Endothelial cell of umbilical vein (primary cell): ENCODE measurements around the gene CUEDC1. TPM values are rescaled to one million over a fixed set of nuclear protein-coding genes. Genes with fewer than 3 reads are reported as not detected.

Source experiments
- BruUV-seq: library from RNA; stranded (reverse); fragments of 400-500 nt; replicated peaks from 2 replicates; lab custom pipeline; 2021; lab: Mats Ljungman, UMichigan
- CTCF ChIA-PET: fragments of 300-600, 350-600 bp; sonication (Branson Sonifier 250); formaldehyde crosslinking; loops from one replicate; lab custom pipeline; 2021; ENCODE audit warnings: antibody characterized with exemption, inconsistent platforms; lab: Charles Lee
- POLR2A ChIA-PET: fragments of 300-600, 350-600 bp; sonication (Branson Sonifier 250); formaldehyde crosslinking; loops from one replicate; lab custom pipeline; 2021; ENCODE audit warnings: antibody characterized with exemption, inconsistent platforms; lab: Charles Lee
- DNase-seq: peaks from one replicate; pipeline ENCODE4 v3.0.0-alpha.2; 2011; ENCODE audit warnings: low read depth, low spot score
- FAIRE-seq: peaks from 2 replicates; lab custom pipeline; 2011; peaks lifted over from hg19 to GRCh38; lab: Jason Lieb, UNC
- H2AFZ ChIP-seq: 2 replicates; pipeline ENCODE4 v1.6.0; 2012; ENCODE audit warnings: low read depth, low read length, control low read depth, inconsistent platforms
- H3K27ac ChIP-seq: 2 replicates; pipeline ENCODE4 v1.5.1; 2011; ENCODE audit warnings: low read depth, mild to moderate bottlenecking, control low read depth, low read length, moderate library complexity; ENCODE audit not compliant: insufficient read depth
- H3K27me3 ChIP-seq, 2 experiments: 2 replicates each; pipeline versions ENCODE4 v1.6.0 to v1.6.1; 2011; ENCODE audit warnings: low read length in 2 of 2, mixed read lengths in 1 of 2; ENCODE audit not compliant: control insufficient read depth in 2 of 2, insufficient read depth in 2 of 2
- H3K36me3 ChIP-seq, 2 experiments: 2 replicates in 1 of 2; 3 replicates in 1 of 2; pipeline ENCODE4 v1.5.1; 2011; ENCODE audit warnings: low read length in 2 of 2, mild to moderate bottlenecking in 1 of 2, moderate library complexity in 1 of 2; ENCODE audit not compliant: control insufficient read depth in 2 of 2, insufficient read depth in 2 of 2; ENCODE audit errors: extremely low read depth in 1 of 2
- H3K4me1 ChIP-seq: 3 replicates; pipeline ENCODE4 v1.5.1; 2011; ENCODE audit warnings: mild to moderate bottlenecking, low read length; ENCODE audit not compliant: control insufficient read depth, insufficient read depth; ENCODE audit errors: extremely low read depth
- H3K4me2 ChIP-seq: 2 replicates; pipeline ENCODE4 v1.6.1; 2011; ENCODE audit warnings: low read length, control low read depth, mixed read lengths; ENCODE audit not compliant: insufficient read depth
- H3K4me3 ChIP-seq, 3 experiments: fragments of 200-600 bp in 1 of 3; sonication (generic), shearing (Covaris generic) in 1 of 3; replicated peaks in 1 of 3; 2 replicates each; pipeline ENCODE4 v1.5.1; 2011 to 2016; ENCODE audit warnings: control low read depth in 3 of 3, low read length in 3 of 3, mild to moderate bottlenecking in 2 of 3, inconsistent platforms in 1 of 3, low read depth in 1 of 3, moderate library complexity in 1 of 3; ENCODE audit not compliant: insufficient read depth in 1 of 3
- H3K79me2 ChIP-seq: 2 replicates; pipeline ENCODE4 v1.6.0; 2012; ENCODE audit warnings: low read length, inconsistent platforms; ENCODE audit not compliant: control insufficient read depth, insufficient read depth
- H3K9ac ChIP-seq: replicated peaks from 2 replicates; pipeline ENCODE3; 2011; ENCODE audit warnings: low read length, control low read depth; ENCODE audit not compliant: insufficient read depth; ENCODE audit errors: extremely low read depth
- H3K9me1 ChIP-seq: replicated peaks from 3 replicates; pipeline ENCODE4 v1.6.0; 2011; ENCODE audit warnings: mild to moderate bottlenecking, low read length; ENCODE audit not compliant: control insufficient read depth, insufficient read depth; ENCODE audit errors: extremely low read depth
- H3K9me3 ChIP-seq: replicated peaks from 2 replicates; pipeline ENCODE4 v1.5.1; 2012; ENCODE audit warnings: low read length, inconsistent platforms; ENCODE audit not compliant: control insufficient read depth, insufficient read depth
- H4K20me1 ChIP-seq: replicated peaks from 2 replicates; pipeline ENCODE3; 2011; ENCODE audit warnings: mild to moderate bottlenecking, low read length; ENCODE audit not compliant: control insufficient read depth, insufficient read depth; ENCODE audit errors: extremely low read depth
- EZH2 ChIP-seq: IDR thresholded peaks from 2 replicates; pipeline ENCODE4 v1.6.1; 2012; ENCODE audit warnings: borderline replicate concordance, low read depth, mild to moderate bottlenecking, moderate library complexity, low read length, inconsistent platforms; ENCODE audit not compliant: severe bottlenecking
- FOS ChIP-seq: IDR thresholded peaks from 2 replicates; pipeline ENCODE4 v1.6.1; 2011; ENCODE audit warnings: mild to moderate bottlenecking, low read length, moderate library complexity, borderline replicate concordance; ENCODE audit not compliant: insufficient read depth
- JUN ChIP-seq: IDR thresholded peaks from 2 replicates; pipeline ENCODE4 v1.6.1; 2011; ENCODE audit warnings: borderline replicate concordance, low read depth; ENCODE audit not compliant: insufficient read length, insufficient read depth
- MYC ChIP-seq: IDR thresholded peaks from one replicate; pipeline ENCODE4 v1.6.1; 2011; ENCODE audit warnings: mild to moderate bottlenecking, low read depth, low read length
- POLR2A ChIP-seq: IDR thresholded peaks from 2 replicates; pipeline ENCODE4 v1.6.1; 2012; ENCODE audit warnings: low read depth, mild to moderate bottlenecking, control low read depth, low read length
- POLR2AphosphoS5 ChIP-seq: IDR thresholded peaks from 2 replicates; pipeline ENCODE4 v1.6.1; 2012; ENCODE audit warnings: low read depth, mild to moderate bottlenecking, control low read depth, low read length, moderate library complexity; ENCODE audit not compliant: insufficient read depth
- dilution Hi-C: fragments of 300-500 bp; cut with MboI; formaldehyde crosslinking; loops from one replicate; pipeline ENCODE4 v1.15.0; 2019; ENCODE audit warnings: low sequenced_read_pairs; ENCODE audit not compliant: extremely low pct_ligation_motif_present
- intact Hi-C: fragments of 100-400 bp; cut with micrococcal nuclease; formaldehyde crosslinking; loops from one replicate; pipeline ENCODE4 v1.10.0; 2022
- polyA plus RNA-seq, 4 experiments: library from polyadenylated mRNA; depleted of rRNA in 3 of 4; stranded (reverse) in 3 of 4; unstranded in 1 of 4; fragments of >200 nt; gene quantifications; 2 replicates each; pipeline versions ENCODE4 v1.2.1 to v1.2.3, GENCODE V29; 2011 to 2012; ENCODE audit warnings: missing spikeins in 1 of 4
- total RNA-seq: library from RNA; stranded (reverse); gene quantifications from 2 replicates; pipeline ENCODE4 v1.2.3, GENCODE V29; 2021
- TF ChIP-seq, protein P1 (sequence below), 2 donors: IDR thresholded peaks; 1 replicate in 1 of 2; 2 replicates in 1 of 2; pipeline ENCODE4 v1.5.1; 2011; ENCODE audit warnings: low read length in 2 of 2, mild to moderate bottlenecking in 2 of 2, moderate library complexity in 2 of 2, control low read depth in 1 of 2, inconsistent platforms in 1 of 2, low read depth in 1 of 2; ENCODE audit not compliant: insufficient read depth in 1 of 2; ENCODE audit errors: extremely low read depth in 1 of 2

CUEDC1 gene
- total and polyA plus RNA-seq, 2 donors (not counting 3 experiments of a cell fraction or from before 2014, with no cell fraction given), result 15.8 to 27.7 TPM

DNA sequence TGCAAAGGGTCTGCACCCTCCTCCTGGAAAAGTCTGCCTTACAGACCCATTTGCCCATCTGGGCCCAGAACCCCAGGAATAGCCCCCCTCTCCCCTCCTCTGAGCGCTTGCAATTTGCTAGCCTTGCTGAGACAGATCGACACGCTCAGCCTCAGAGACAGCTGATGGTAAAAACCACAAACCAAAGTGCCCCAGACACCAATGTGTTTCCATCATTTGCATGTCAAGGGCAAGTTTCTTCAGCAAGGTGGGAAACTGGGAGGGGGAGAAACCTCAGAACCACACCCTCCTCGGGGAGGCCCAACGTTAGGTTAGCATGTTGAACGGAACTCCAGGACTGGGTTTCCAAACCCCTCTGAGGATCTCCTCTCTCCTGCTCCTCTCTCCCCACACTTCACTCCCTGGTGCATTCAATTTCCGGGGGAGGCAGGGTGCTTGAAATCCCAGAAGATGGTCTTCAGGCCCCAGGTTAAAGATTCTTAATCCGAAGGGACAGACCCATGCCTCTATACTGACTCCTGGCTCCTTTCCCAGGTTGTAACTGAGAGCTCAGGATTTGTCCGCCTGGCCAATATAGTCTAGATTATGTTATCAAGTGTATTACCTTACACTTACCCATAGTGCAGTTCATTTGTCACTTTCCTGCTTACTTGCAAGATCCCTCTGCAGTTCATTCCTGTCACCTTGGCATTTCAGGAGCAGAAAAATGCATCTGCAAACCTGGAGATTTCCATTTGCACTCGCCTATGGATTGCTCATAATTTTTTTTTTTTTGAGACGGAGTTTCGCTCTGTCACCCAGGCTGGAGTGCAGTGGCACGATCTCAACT, 1.3 kb upstream of the CUEDC1 start:
- FAIRE-seq (no peak), DNase-seq (no peak)
- no peak overlapping the region for H2AFZ ChIP-seq
- peaks cover 2% of the 10 kb centered on the region for H3K79me2 ChIP-seq
- no peak overlapping the region for H3K4me3 ChIP-seq
- peaks cover 27% of the 10 kb centered on the region for H3K4me1 ChIP-seq
- dilution Hi-C loops, result no loop called here
- peaks cover 2 to 7% of the 10 kb centered on the region in 2 experiments for H3K27me3 ChIP-seq
- no peaks in the 10 kb centered on the region for H3K9me1 ChIP-seq
- H3K9ac ChIP-seq, result no peak overlapping the region
- TF ChIP-seq POLR2AphosphoS5 (no peak), EZH2 (no peak), FOS (no peak), POLR2A (no peak), JUN (no peak), MYC (no peak)
- TF ChIP-seq, protein P1, sequence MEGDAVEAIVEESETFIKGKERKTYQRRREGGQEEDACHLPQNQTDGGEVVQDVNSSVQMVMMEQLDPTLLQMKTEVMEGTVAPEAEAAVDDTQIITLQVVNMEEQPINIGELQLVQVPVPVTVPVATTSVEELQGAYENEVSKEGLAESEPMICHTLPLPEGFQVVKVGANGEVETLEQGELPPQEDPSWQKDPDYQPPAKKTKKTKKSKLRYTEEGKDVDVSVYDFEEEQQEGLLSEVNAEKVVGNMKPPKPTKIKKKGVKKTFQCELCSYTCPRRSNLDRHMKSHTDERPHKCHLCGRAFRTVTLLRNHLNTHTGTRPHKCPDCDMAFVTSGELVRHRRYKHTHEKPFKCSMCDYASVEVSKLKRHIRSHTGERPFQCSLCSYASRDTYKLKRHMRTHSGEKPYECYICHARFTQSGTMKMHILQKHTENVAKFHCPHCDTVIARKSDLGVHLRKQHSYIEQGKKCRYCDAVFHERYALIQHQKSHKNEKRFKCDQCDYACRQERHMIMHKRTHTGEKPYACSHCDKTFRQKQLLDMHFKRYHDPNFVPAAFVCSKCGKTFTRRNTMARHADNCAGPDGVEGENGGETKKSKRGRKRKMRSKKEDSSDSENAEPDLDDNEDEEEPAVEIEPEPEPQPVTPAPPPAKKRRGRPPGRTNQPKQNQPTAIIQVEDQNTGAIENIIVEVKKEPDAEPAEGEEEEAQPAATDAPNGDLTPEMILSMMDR (IDR thresholded peaks at IDR 0.05; ENCODE audit: extremely low read depth in 1 of 2, insufficient read depth in 1 of 2, low read depth in 1 of 2, low read length in 2 of 2), result no peak
- no peak overlapping the region for H3K27ac ChIP-seq
- ChIA-PET POLR2A (interaction anchor here (1.5 kb wide), 1 partner anchor 28 kb away, joined by 3 read pairs; no protein-coding TSS in a partner anchor), CTCF (interaction anchor here (1.0 to 5.3 kb wide), 17 partner anchors 10 to 173 kb away, joined by 3 to 45 read pairs (median 10); no protein-coding TSS in a partner anchor)
- intact Hi-C loops, result no loop called here
- BruUV-seq, result no TSS peak
- no peaks in the 10 kb centered on the region for H4K20me1 ChIP-seq
- no peaks in the 10 kb centered on the region for H3K9me3 ChIP-seq
- no peaks in the 10 kb centered on the region for H3K36me3 ChIP-seq
- H3K4me2 ChIP-seq, result no peak overlapping the region
